ENCODE data around the gene DCDC2C.

Gene DCDC2C

GRCh38 chr2:3751806-3752205 is 48.4 kb downstream of the DCDC2C start:
- no peak overlapping the region for H3K27ac ChIP-seq (ENCODE audit: extremely low read depth, low read depth, low read length)
- H3K4me3 ChIP-seq (ENCODE audit: low read depth, low read length), result no peak overlapping the region
- no peak for TF ChIP-seq ZBTB26 (tag by site-specific recombination; optimal IDR thresholded peaks at IDR 0.05)
- TF ChIP-seq ZNF626 (tag by site-specific recombination; IDR thresholded peaks at IDR 0.05), result no peak
- TF ChIP-seq KLF8 (tag by site-specific recombination; IDR thresholded peaks at IDR 0.05), result no peak
- no peak for TF ChIP-seq REPIN1 (tag by site-specific recombination; IDR thresholded peaks at IDR 0.05; ENCODE audit: low read depth)
- no peak for TF ChIP-seq ZNF658 (tag by site-specific recombination; IDR thresholded peaks at IDR 0.05)
- TF ChIP-seq ZNF521 (tag by site-specific recombination; IDR thresholded peaks at IDR 0.05), result no peak
- no peak for TF ChIP-seq ZNF529 (tag by site-specific recombination; IDR thresholded peaks at IDR 0.05; ENCODE audit: insufficient replicate concordance)
- TF ChIP-seq ZNF677 (tag by site-specific recombination; IDR thresholded peaks at IDR 0.05), result no peak
- TF ChIP-seq ZNF473 (tag by site-specific recombination; IDR thresholded peaks at IDR 0.05), result no peak
- TF ChIP-seq ZNF555 (tag by site-specific recombination; conservative IDR thresholded peaks at IDR 0.05), result no peak
- TF ChIP-seq MZF1 (tag by site-specific recombination; IDR thresholded peaks at IDR 0.05; ENCODE audit: borderline replicate concordance), result no peak
- no peak for TF ChIP-seq ZNF404 (tag by site-specific recombination; IDR thresholded peaks at IDR 0.05)
- TF ChIP-seq SP2 (tag by site-specific recombination; IDR thresholded peaks at IDR 0.05), result no peak
- no peak for TF ChIP-seq ZNF629 (tag by site-specific recombination; IDR thresholded peaks at IDR 0.05)
- no peak for TF ChIP-seq ZNF664 (tag by site-specific recombination; IDR thresholded peaks at IDR 0.05)
- TF ChIP-seq ZNF777 (tag by site-specific recombination; IDR thresholded peaks at IDR 0.05; ENCODE audit: borderline replicate concordance), result no peak
- POLR2A ChIA-PET, result no interaction called here
- no peaks in the 10 kb centered on the region for H3K4me1 ChIP-seq (ENCODE audit: control insufficient read depth, insufficient read depth, low read length)
- CTCF ChIA-PET, result interaction anchor here (0.7 kb wide), 1 partner anchor 53 kb away, joined by 4 read pairs; no protein-coding TSS in a partner anchor
- H3K36me3 ChIP-seq (ENCODE audit: control insufficient read depth in 2 of 2, insufficient read depth in 1 of 2, low read length in 2 of 2), result no peaks in the 10 kb centered on the region
- H3K9me3 ChIP-seq (ENCODE audit: control insufficient read depth, insufficient read depth, low read depth, low read length), result no peaks in the 10 kb centered on the region

GRCh38 chr2:3752376-3752775 is 49.0 kb downstream of the DCDC2C start:
- CTCF ChIA-PET, result interaction anchor here (0.7 kb wide), 1 partner anchor 52 kb away, joined by 6 read pairs; no protein-coding TSS in a partner anchor
- Histone ChIP-seq H3K36me3 (ENCODE audit: control insufficient read depth in 2 of 2, insufficient read depth in 1 of 2, low read length in 2 of 2) (no peaks in the 10 kb centered on the region), H3K9me3 (ENCODE audit: control insufficient read depth, insufficient read depth, low read depth, low read length) (no peaks in the 10 kb centered on the region), H3K4me1 (ENCODE audit: control insufficient read depth, insufficient read depth, low read length) (no peaks in the 10 kb centered on the region), H3K4me3 (ENCODE audit: low read depth, low read length) (no peak overlapping the region), H3K27ac (ENCODE audit: extremely low read depth, low read depth, low read length) (no peak overlapping the region)
- TF ChIP-seq ZSCAN4 (tag by site-specific recombination; IDR thresholded peaks at IDR 0.05) (no peak), ZBTB49 (tag by site-specific recombination; IDR thresholded peaks at IDR 0.05; ENCODE audit: low read depth) (no peak), ZNF510 (tag by site-specific recombination; IDR thresholded peaks at IDR 0.05; ENCODE audit: insufficient replicate concordance) (no peak), ZNF211 (tag by site-specific recombination; IDR thresholded peaks at IDR 0.05; ENCODE audit: low read depth) (no peak), BCL11B (tag by site-specific recombination; IDR thresholded peaks at IDR 0.05; ENCODE audit: low read depth) (no peak)
- POLR2A ChIA-PET, result no interaction called here

Data from HEK293 (cell line).